PC-9 (cell line): ENCODE measurements around the gene PPP4R3A. TPM values are rescaled to one million over a fixed set of nuclear protein-coding genes. Genes with fewer than 3 reads are reported as not detected.

Experiments used
- BruUV-seq: library from RNA; stranded (reverse); fragments of 400-500 nt; replicated peaks from 2 replicates; lab custom pipeline; 2021; lab: Mats Ljungman, UMichigan
- CTCF ChIA-PET: fragments of 300-600 bp; sonication (Branson Sonifier 250); formaldehyde crosslinking; loops from one replicate; lab custom pipeline; 2022; ENCODE audit warnings: antibody characterized with exemption; lab: Charles Lee
- POLR2A ChIA-PET: fragments of 300-600 bp; sonication (Branson Sonifier 250); formaldehyde crosslinking; loops from one replicate; lab custom pipeline; 2022; ENCODE audit warnings: antibody characterized with exemption; ENCODE audit not compliant: unreplicated experiment; lab: Charles Lee
- DNase-seq, 2 experiments: peaks; one replicate each; pipeline versions ENCODE4 v3.0.0 to v3.0.0-alpha.2; 2015 to 2022; ENCODE audit warnings: mixed read lengths in 1 of 2
- H2AFZ ChIP-seq: fragments of 200-600 bp; sonication (generic); 2 replicates; pipeline ENCODE4 v1.8.1; 2017; ENCODE audit warnings: antibody characterized with exemption
- H3F3A ChIP-seq: fragments of 200-600 bp; sonication (generic); 2 replicates; pipeline ENCODE4 v1.8.1; 2017; ENCODE audit warnings: antibody characterized with exemption, mild to moderate bottlenecking, low read depth; ENCODE audit not compliant: insufficient read depth
- H3K27ac ChIP-seq: fragments of 200-600 bp; sonication (generic); 2 replicates; pipeline ENCODE4 v1.6.1; 2016; ENCODE audit warnings: mixed run types
- H3K27me3 ChIP-seq: fragments of 200-600 bp; sonication (generic); 2 replicates; pipeline ENCODE4 v1.6.1; 2016; ENCODE audit warnings: low read depth, mixed run types; ENCODE audit not compliant: insufficient read depth
- H3K36me3 ChIP-seq: fragments of 200-600 bp; sonication (generic); 2 replicates; pipeline ENCODE4 v1.6.1; 2016; ENCODE audit warnings: low read depth, mixed run types
- H3K4me1 ChIP-seq: fragments of 200-600 bp; sonication (generic); replicated peaks from 2 replicates; pipeline ENCODE4 v1.6.1; 2016; ENCODE audit warnings: mixed run types; ENCODE audit not compliant: insufficient read depth
- H3K4me2 ChIP-seq: fragments of 200-600 bp; sonication (generic); 2 replicates; pipeline ENCODE4 v1.6.1; 2017; ENCODE audit warnings: mixed run types
- H3K4me3 ChIP-seq: fragments of 200-600 bp; sonication (generic); 2 replicates; pipeline ENCODE4 v1.6.1; 2016; ENCODE audit warnings: mixed run types
- H3K79me2 ChIP-seq: fragments of 200-600 bp; sonication (generic); 2 replicates; pipeline ENCODE4 v1.6.1; 2017; ENCODE audit warnings: low read depth, mixed run types
- H3K9me2 ChIP-seq: fragments of 200-600 bp; sonication (generic); 2 replicates; pipeline ENCODE4 v1.8.1; 2017; ENCODE audit warnings: mild to moderate bottlenecking; ENCODE audit not compliant: insufficient read depth
- H3K9me3 ChIP-seq: fragments of 200-600 bp; sonication (generic); 2 replicates; pipeline ENCODE4 v1.8.1; 2016; ENCODE audit warnings: low read depth; ENCODE audit not compliant: insufficient read depth
- H4K20me1 ChIP-seq: fragments of 200-600 bp; sonication (generic); 2 replicates; pipeline ENCODE4 v1.8.1; 2017; ENCODE audit not compliant: insufficient read depth
- CTCF ChIP-seq: fragments of 200-600 bp; sonication (generic); conservative IDR thresholded peaks from 2 replicates; pipeline ENCODE4 v1.6.1; 2017; ENCODE audit warnings: mixed run types, antibody characterized with exemption, mild to moderate bottlenecking, moderate library complexity
- EZH2 ChIP-seq: fragments of 200-600 bp; sonication (generic); IDR thresholded peaks from 2 replicates; pipeline ENCODE4 v1.8.0; 2017; ENCODE audit warnings: antibody characterized with exemption, low read depth
- intact Hi-C: fragments of 100-400 bp; cut with micrococcal nuclease; formaldehyde crosslinking; loops from one replicate; pipeline ENCODE4 v1.10.0; 2022; ENCODE audit not compliant: unreplicated experiment
- total RNA-seq: library from RNA; stranded (reverse); gene quantifications from 2 replicates; pipeline ENCODE4 v1.2.3, GENCODE V29; 2021

The PPP4R3A gene
- total RNA-seq, 1 experiment from 2014 or later, result 14.8 TPM

GRCh38 chr14:91509878-91510170 is 286 bp downstream of the PPP4R3A start:
- Histone ChIP-seq H2AFZ (peak overlapping the region; percentile 89), H3K36me3 (0 out of 2 replicates have a peak, but pooled peaks cover 3% of the 10 kb centered on the region), H3F3A (peaks cover 4% of the 10 kb centered on the region; the same call in 1 of the 2 replicates), H3K79me2 (peaks cover 44% of the 10 kb centered on the region), H3K4me3 (peak overlapping the region; percentile 92), H3K27ac (peak overlapping the region; percentile 95), H3K4me2 (peak overlapping the region; percentile 94), H3K9me2 (no peaks in the 10 kb centered on the region), H4K20me1 (peaks cover 31% of the 10 kb centered on the region), H3K9me3 (no peaks in the 10 kb centered on the region), H3K27me3 (no peaks in the 10 kb centered on the region), H3K4me1 (peaks cover 11% of the 10 kb centered on the region; the same call in 1 of the 2 replicates)
- TF ChIP-seq EZH2 (no peak), CTCF (no peak)
- no peak for DNase-seq
- no TSS peak for BruUV-seq
- ChIA-PET POLR2A (interaction anchor here (0.6 kb wide), 1 partner anchor 496 kb away, joined by 4 read pairs; no protein-coding TSS in a partner anchor), CTCF (no interaction called here)
- intact Hi-C loops, result loop anchor here (1.0 kb wide), 1 partner anchor 25 kb away; no protein-coding TSS in a partner anchor

- intact Hi-C loops, result no loop called here
- no peaks in the 10 kb centered on the region for H3K9me3 ChIP-seq
- peak overlapping the region; percentile 95 for H3K27ac ChIP-seq
- TF ChIP-seq CTCF (no peak), EZH2 (no peak)
- no TSS peak for BruUV-seq
- peak overlapping the region; percentile 94 for H3K4me2 ChIP-seq
- peaks cover 11% of the 10 kb centered on the region; the same call in 1 of the 2 replicates for H3K4me1 ChIP-seq
- CTCF ChIA-PET, result interaction anchor here (0.5 kb wide), 1 partner anchor 37 kb away, joined by 7 read pairs; no protein-coding TSS in a partner anchor
- H3F3A ChIP-seq, result peaks cover 4% of the 10 kb centered on the region; the same call in 1 of the 2 replicates
- no peaks in the 10 kb centered on the region for H3K9me2 ChIP-seq
- peak in 1 of 2 experiments; percentile 6 for DNase-seq
- H4K20me1 ChIP-seq, result peaks cover 34% of the 10 kb centered on the region
- no peaks in the 10 kb centered on the region for H3K27me3 ChIP-seq
- H2AFZ ChIP-seq, result peak overlapping the region; percentile 89; the same call in 1 of the 2 replicates
- POLR2A ChIA-PET, result interaction anchor here (0.6 kb wide), 1 partner anchor 497 kb away, joined by 4 read pairs; no protein-coding TSS in a partner anchor
- 0 out of 2 replicates have a peak, but pooled peaks cover 3% of the 10 kb centered on the region for H3K36me3 ChIP-seq
- H3K4me3 ChIP-seq, result peak overlapping the region; percentile 92
- peaks cover 49% of the 10 kb centered on the region for H3K79me2 ChIP-seq
These were observed 830 bp downstream of the PPP4R3A start for GRCh38 chr14:91509083-91509877.

- no peak for DNase-seq
- H3K9me3 ChIP-seq, result no peaks in the 10 kb centered on the region
- no peaks in the 10 kb centered on the region for H3K27me3 ChIP-seq
- peak overlapping the region; percentile 94 for H3K4me2 ChIP-seq
- no peak overlapping the region for H3K27ac ChIP-seq
- ChIA-PET POLR2A (no interaction called here), CTCF (no interaction called here)
- peaks cover 4% of the 10 kb centered on the region; the same call in 1 of the 2 replicates for H3F3A ChIP-seq
- no TSS peak for BruUV-seq
- no peak for TF ChIP-seq EZH2
- TF ChIP-seq CTCF, result no peak
- H3K36me3 ChIP-seq, result 0 out of 2 replicates have a peak, but pooled peaks cover 3% of the 10 kb centered on the region
- intact Hi-C loops, result no loop called here
- H3K4me3 ChIP-seq, result peak overlapping the region; percentile 92
- peaks cover 34% of the 10 kb centered on the region for H4K20me1 ChIP-seq
- no peaks in the 10 kb centered on the region for H3K9me2 ChIP-seq
- no peak overlapping the region for H2AFZ ChIP-seq
- H3K79me2 ChIP-seq, result peaks cover 61% of the 10 kb centered on the region
- H3K4me1 ChIP-seq, result peaks cover 11% of the 10 kb centered on the region; the same call in 1 of the 2 replicates
These were observed 2.0 kb downstream of the PPP4R3A start for GRCh38 chr14:91508105-91508504.
